ENCODE measurements around the gene RAVER2.

- TF ChIP-seq TAF1 (IDR thresholded peaks at IDR 0.05; ENCODE audit: low read depth, low read length): no peak
- TF ChIP-seq POLR2A (IDR thresholded peaks at IDR 0.05; ENCODE audit: low read depth, low read length): no peak
- TF ChIP-seq POLR2AphosphoS5 (IDR thresholded peaks at IDR 0.05; ENCODE audit: low read depth, low read length): no peak
- no peak for TF ChIP-seq SPI1 (IDR thresholded peaks at IDR 0.05; ENCODE audit: low read depth, low read length)
- TF ChIP-seq PAX5 (IDR thresholded peaks at IDR 0.05; ENCODE audit: insufficient read depth, low read length, severe bottlenecking): no peak
- TF ChIP-seq POU2F2 (IDR thresholded peaks at IDR 0.05; ENCODE audit: low read depth, low read length): no peak
These were observed 130.7 kb downstream of the RAVER2 start for GRCh38 chr1:64875606-64876005.

Measured in GM12891 (cell line).